GM18517 (cell line): Measurements from ENCODE around the gene BTBD2.

Source experiments
- ATAC-seq: cut with Tn5 transposase; IDR thresholded peaks from one replicate; pipeline ENCODE4 v1.9.1; 2021; ENCODE audit warnings: mild to moderate bottlenecking, moderate library complexity; ENCODE audit not compliant: unreplicated experiment

Gene BTBD2

DNA sequence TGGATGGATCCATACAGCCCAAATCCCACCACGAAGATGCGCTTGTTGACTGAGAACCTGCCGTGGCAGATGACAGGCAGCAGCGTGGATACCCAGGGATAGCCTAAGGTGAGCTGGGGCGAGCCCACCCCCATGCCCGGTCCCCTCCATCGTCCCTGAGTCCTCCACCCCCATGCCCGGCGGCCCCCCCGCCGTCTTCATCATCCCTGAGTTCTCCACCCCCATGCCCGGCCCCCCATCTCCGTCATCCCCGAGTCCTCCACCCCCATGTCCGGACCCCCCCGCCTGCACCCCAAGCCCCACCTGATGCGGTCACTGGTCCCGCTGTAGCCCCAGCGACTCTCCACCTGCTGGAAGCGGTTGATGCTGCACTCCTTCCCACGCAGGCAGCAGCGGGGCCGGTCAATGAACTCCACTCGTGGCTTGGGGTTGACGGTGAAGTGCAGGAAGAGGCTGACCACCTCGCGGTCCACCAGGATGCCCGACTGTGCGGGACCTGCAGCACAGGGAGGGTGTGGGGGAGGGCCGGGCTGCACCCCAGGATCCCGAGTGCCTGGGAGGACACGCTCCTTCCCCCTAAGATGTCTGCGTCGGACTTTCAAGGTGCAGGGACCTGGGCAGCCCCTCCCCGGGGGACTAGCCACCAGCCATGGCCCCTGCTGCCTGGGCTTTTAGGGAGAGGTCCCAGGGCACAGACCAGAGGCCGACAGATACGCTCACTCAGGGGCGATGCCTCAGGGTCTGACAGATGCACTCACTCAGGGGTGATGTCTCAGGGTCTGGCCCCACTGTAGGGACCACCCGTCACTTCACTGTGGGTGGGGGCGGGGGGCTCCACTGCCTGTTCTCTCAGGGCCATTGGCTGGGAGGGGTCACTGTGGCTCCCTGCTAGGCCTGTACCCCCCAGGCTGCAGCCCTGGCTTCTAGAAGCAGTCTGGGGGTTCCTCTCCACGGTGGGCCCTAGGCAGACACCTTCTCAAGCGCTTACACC is 28.0 kb downstream of the BTBD2 start:
- ATAC-seq: no peak

DNA sequence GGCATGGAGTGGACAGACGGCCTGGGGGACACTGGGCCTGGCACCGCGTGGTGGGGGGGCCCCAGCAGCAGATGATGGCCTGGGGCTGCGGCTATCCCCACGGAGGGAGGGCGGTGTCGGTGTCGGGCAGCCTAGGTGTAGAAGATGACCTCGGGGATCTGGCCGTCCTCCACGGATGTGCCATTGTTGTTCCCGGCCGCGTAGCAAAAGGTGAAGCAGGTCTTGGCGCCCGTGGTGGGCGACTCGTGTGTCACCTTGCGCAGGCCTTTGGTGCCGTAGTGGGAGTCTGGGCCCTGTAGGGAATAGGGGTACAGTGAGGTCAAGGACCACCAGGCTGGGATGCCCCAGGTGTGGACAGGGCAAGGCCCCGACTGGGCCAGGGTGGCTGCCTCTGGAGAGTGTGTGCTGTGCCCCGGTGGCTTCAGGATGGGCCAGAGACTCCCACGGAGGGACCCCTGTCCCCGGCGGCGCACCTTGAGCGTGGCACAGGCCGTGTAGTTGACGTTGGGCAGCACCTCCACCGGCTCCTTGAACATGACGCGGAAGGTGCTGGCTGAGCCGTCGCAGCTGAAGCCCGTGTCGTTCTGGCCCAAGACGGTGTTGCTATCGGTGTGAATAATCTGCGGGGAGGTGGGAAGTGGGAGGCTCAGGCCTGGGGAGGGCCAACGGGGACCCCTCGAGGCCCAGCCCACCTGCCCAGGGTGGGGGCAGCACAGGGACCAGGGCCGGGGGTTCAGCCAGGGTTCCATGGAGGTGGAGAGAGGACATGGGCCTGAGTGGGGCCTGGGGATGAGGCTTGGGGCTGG is 29.0 kb downstream of the BTBD2 start:
- ATAC-seq: no peak

DNA sequence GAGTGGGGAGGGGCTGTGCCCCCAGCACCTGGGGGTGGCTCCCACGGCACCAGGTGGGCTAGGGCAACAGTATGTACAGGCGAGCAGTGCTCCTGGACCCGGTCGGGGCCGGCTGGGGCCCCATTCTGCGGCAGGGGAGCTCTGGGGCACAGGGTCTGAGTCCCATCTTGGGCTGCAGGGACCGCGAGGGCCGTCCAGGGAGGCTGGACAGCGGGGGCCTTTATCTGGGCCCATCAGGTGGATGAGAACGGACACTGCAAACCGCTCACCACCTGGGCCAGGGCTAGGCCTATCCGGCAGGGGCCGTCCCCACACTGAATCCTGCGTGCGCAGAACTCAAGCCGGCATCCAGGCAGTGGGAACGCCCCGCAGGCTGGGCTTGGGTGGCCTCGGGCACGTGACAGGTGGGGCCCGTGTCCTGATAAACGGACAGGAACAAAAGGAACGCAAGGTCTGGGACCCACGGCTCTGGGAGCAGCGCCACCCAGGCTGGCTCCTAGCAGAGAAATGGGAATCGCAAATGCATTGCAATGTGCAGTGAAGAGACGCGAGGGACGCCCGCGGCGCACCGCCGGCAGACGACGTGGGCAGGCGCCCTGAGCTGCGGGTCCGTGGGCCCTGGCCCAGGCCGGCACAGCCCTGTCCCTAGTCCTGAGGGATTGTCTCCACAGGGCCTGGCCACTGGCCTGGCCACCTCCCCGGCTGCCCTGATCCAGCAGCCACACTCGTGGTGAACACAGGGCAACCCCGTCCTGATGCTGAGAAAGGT is 29.7 kb downstream of the BTBD2 start:
- no peak for ATAC-seq

DNA sequence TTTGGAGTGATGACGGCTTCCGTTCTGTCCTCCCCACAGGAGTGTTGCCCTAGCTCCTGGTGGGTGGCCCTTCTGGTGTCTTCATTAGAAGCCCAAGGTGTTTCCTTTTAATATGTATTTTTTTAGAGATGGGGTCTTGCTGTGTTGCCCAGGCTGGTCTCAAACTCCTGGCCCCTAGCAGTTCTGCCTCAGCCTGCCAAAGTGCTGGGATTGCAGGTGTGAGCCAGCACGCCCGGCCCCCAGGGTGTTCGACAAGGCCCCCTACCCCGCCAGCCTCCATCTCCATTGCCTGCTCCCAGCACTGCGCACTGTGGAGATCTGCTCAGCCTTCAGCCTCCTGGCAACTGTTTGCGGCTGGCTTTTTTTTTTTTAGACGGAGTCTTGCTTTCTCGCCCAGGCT is 31.2 kb downstream of the BTBD2 start:
- no peak for ATAC-seq

DNA sequence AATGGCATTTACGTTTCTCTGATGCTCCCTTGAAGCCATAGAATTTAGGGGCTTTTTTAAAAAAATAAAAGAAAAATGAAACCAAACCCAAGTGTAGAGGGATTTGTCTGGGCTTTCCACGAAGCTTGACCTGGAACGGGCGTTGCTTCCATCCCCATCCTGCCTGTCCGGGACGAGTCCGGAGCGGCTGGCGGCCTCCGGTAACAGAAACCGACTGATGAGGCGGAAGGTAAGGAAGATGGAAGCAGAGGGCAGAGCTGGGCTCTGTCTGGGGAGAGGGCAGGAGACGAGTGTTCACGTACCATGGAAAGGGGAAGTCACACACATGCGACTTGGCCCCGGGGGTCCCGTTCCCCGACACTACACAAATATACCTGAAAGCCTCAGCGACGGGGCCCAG is 34.3 kb downstream of the BTBD2 start:
- ATAC-seq: no peak

DNA sequence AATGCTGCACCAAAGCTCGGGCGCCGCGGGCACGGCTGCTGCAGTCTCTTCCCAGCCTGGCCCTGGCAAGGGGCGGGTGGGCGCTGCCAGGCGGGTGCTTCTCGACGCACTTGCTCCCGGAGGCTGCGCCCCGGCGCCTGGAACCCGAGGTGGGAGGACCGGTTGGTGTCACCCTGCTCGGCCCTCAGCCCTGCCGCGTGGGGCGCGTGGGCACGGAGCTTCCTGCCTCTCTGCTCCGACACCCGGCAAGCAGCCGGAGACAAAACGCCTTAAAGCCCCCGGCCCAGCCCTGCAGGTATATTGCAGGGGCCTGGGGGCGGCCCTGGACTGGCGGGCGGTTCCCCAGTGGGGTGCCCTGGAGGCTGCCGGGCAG is 34.7 kb downstream of the BTBD2 start:
- no peak for ATAC-seq

DNA sequence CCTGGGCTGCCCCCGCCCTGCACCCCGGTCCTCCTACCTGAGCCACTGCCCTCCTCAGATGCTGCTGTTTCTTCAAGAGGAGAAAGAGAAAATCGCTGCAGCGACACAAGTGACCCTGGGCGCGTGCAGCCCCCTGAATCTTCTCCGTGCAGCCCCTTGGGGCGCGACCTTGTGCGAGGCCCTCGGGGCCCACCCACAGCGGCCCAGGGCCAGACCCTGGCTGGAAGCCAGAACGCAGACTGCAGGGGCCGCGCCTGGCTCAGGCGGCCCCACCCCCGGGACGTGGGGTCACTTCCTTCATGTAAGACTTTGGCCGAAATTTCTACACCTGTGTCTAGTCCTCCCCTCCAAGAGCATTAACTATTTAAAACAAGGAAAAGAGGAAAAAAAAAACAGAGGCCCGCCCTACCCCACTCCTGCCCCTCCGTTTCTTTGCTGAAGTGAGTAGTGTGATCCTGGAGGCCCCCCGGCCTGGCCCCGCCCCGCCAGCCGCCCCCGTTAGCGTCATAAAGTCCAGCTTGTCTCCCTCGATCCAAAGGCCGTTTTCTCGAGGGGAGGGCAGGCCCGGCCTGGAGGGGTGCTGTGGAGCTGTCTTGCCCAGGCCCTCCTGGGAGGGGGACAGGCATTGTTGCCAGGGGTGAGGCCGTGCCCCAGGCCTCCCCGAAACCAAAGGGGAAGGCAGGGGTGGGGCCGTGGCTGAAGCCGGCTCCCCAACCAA is 35.3 kb downstream of the BTBD2 start:
- ATAC-seq: no peak

DNA sequence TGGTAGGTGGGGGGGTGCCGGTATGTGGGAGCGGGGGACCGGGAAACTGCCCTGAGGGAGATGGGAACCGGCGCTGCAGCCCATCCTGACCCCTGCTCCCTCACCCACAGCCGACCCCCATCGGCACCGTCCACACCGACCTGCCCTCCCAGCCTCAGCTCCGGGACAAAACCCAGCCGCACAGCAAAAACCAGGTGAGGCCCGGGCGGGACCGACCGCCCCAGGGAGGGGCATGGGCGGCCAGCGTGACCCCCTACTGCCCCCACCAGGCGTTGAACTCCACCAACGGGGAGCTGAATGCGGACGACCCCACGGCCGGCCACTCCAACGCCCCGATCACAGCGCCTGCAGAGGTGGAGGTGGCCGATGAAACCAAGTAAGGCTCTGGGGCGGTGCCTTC is 35.9 kb downstream of the BTBD2 start:
- no peak for ATAC-seq

DNA sequence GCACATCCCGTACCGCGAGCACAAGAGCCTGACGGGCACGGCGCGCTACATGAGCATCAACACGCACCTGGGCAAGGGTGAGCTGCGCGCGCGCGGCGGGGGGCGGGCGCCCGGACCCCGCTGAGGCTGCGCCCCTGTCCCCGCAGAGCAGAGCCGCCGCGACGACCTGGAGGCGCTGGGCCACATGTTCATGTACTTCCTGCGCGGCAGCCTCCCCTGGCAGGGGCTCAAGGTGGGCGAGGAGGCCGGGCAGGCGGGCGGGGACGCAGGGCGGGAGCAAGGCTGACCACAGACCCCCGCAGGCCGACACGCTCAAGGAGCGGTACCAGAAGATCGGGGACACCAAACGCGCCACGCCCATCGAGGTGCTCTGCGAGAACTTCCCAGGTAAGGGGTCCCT is 36.5 kb downstream of the BTBD2 start:
- no peak for ATAC-seq

DNA sequence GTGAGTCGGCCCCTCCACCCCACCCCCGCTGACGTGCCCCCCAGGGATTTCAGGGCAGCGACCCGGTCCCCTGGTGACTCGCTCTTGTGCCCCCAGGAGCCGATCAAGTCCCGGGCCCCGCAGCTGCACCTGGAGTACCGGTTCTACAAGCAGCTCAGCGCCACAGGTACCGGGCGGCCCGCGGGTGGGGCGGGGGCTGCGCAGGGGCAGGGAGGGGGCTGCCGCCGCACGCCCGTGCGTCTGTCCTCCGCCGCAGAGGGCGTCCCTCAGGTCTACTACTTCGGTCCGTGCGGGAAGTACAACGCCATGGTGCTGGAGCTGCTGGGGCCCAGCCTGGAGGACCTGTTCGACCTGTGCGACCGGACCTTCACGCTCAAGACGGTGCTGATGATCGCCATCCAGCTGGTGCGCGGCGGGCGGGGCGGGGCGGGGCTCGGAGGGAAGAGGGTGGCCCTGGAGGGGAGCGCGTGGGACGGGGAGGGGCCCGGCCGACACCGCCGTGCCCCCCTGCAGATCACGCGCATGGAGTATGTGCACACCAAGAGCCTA is 37.1 kb downstream of the BTBD2 start:
- ATAC-seq: no peak

DNA sequence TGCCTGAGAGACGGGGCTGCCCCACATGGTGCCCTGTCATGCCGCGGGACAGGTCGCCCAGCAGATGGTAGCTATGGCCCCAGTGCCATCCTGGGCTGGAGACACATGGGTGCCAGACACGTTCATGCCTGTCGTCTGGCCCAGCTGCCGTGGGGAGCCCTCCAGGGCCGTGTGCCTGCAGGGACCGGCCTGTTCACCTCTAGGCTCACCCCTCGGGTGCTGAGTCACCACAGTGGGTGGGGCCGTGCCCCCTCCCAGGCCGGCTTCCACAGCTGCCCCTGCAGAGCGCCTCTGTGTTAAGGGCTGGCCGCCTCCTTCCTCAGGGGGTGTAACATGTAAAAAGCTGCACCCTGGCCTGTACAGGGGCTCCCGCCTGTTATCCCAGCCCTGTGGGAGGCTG is 38.4 kb downstream of the BTBD2 start:
- no peak for ATAC-seq

DNA sequence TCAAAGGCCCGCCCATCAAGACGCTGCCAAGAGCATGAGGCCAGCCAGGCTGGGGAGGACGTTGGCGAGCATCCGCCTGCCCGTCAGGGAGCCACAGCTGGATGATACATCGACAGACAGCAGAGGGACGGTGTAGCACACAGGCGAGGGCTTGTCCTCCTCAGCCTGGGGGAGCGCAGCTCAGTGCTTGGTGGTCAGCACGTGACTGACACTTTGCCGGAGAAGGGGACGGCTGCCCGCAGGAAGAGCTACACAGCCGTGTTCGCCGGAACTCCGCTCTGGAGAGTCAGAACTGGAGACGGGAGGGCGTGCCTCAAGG is 40.4 kb downstream of the BTBD2 start:
- no peak for ATAC-seq

DNA sequence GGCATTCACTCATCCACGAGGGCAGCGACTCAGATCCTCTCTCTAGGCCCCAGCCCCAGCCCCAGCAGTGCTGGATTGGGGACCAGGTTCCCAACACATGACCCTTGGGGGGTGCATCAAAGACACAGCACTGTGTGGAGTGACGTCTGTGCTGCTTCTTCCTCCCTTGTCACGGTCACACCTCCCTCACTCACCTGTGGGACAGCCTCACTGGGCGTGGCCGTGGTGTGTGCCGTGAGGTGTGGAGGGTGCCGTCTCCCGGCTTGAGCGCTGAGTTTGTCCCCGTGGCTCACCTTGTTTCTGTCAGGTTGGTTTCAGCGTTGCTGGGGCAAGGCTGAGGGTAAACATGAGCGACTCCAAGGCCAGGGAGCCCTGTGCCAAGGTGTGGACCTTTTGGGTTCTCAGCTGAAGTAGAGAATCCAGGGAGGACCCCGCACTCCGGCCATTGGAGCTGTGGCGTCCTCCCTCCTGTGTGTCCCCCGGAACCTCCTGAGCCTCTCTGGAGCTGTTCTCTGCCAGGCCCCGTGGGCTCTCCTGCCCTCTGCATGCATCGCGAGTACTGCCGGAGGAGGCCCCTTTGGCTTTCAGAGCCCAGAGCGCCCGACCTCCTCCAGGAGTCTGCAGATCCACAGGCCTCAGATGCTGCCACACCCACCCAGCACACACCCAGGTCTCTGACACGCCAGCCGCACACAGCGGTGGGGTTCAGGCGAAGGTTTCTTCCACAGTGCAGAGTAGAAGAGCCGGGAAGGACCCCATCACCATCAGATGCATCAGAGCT is 40.9 kb downstream of the BTBD2 start:
- no peak for ATAC-seq

DNA sequence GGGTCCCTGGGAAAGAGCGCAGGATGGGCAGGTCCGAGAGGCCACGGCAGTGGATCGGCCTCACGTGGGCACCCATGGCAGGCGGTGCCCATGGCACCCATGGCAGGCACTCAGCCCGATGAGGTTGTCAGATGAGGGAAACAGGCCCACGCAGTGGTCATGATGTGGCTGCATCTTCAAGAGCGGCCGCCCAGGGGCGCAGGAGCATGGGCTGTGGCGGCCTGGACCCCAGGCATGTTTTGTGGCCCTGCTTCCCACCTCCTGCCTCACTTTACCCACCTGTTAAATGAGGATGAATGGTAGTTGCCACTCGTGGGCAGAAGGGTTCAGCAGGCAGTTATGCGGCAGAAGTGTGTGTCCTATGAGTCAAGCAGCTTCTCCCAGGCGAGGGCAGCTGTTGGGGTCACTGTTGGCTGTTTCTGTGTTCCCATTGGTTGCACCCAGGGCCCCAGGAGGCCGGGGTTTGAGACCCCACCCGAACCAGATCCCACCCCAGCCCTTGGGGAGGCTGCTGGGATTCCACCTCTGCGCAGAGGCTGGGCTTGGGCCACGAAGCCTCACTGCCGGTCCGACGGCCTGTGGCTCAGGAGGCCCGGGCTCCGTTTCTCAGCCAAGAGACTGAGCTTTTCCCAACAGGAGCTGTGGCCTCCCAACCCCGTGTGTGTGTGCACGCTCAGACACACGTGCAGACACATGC is 44.6 kb downstream of the BTBD2 start:
- ATAC-seq: no peak

DNA sequence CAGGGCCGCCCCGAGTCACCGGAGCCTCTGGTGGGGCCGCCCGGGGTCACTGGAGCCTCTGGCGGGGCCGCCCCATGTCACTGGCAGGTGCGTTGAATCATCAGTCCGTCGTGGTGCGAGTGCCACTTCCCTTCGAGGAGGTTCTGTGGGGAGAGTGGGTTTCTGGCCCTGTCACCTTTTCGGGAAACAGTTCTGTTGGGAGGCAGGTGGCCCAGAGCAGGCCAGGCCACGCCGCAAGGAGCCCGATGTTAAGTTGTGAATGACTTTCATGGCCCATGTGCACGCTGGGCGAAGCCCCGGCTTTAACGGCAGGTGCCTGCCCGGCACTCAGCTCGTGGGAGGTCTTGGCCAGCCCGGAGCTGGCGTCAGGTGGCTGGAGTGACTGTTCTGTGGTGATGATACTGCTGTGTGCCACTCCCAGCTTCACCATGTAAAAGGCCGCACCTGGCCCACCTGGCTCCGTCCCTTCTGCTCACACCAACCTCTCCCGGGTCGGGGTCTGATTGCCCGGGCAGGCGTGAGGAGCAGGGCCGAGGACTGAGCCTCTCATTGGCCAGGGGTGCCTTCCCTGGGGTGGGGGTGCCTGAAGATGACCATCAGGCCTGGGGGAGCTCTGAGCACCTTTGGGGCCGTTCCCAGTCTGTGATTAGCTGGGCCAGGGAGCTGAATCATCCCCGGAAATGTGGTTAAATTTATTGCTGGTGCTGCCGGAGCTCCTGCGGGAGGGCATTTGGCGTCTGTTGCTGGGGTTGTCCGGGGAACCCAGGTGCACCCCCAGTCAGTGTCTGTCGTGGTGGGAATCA is 45.3 kb downstream of the BTBD2 start:
- ATAC-seq: no peak

DNA sequence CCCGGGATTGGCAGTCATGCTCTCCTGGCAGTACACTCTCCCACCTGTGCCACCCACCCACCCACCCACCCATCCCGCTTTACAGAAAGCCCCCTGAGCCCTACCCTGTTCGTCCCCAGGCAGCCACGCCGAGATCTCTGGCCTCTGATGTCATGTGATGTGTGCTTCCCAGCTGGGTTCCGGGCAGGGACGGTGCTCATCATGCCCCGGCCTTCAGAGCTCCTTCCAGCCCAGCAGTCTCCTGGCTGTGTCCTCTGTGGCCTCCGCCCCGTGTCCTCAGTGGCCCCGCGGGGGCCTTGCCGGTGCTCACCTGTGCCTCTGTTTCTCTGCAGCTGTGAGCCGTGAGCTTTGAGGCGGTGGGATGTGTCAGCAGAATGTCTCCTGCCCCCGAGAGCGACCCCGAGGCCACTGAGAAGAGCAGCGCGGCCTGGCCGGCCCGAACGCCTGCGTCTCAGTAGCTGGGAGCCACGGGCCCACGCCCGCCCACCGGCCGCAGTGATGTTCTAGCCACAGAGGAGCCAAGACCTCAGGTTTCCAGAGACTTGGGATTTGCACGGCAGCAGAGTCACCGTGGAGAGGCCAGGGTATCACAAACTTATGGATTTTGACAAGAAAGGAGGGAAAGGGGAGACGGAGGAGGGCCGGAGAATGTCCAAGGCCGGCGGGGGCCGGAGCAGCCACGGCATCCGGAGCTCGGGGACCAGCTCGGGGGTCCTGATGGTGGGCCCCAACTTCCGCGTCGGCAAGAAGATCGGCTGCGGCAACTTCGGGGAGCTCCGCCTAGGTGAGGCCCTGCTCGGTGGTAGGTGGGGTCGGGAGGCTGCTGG is 46.1 kb downstream of the BTBD2 start:
- no peak for ATAC-seq
